ENCODE results near the gene SLC26A1.

Gene SLC26A1

GRCh38 chr4:996030-996996 lies 3.1 kb upstream of the SLC26A1 start:
- Histone ChIP-seq H3K9ac (ENCODE audit: low read length) (no peak overlapping the region), H3K4me1 (ENCODE audit: insufficient read depth, low read length, severe bottlenecking) (peaks cover 21% of the 10 kb centered on the region), H3F3A (ENCODE audit: insufficient read depth, low read length) (no peaks in the 10 kb centered on the region), H2AFZ (ENCODE audit: low read length) (no peak overlapping the region), H3K79me2 (ENCODE audit: insufficient read depth, low read length) (no peaks in the 10 kb centered on the region), H3K4me3 (ENCODE audit: low read depth, low read length, poor library complexity, severe bottlenecking) (no peak overlapping the region), H3K27ac (ENCODE audit: low read depth, low read length, poor library complexity, severe bottlenecking) (no peak overlapping the region), H3K9me3 (ENCODE audit: low read length) (no peaks in the 10 kb centered on the region), H3K36me3 (ENCODE audit: insufficient read depth, low read length) (no peaks in the 10 kb centered on the region), H3K9me2 (ENCODE audit: low read depth, low read length) (no peaks in the 10 kb centered on the region), H3K4me2 (ENCODE audit: low read length) (no peak overlapping the region), H3K27me3 (ENCODE audit: insufficient read depth, low read length) (no peaks in the 10 kb centered on the region), H4K20me1 (ENCODE audit: insufficient read depth, low read length) (no peaks in the 10 kb centered on the region)
- no peak for TF ChIP-seq CTCF (IDR thresholded peaks at IDR 0.05; ENCODE audit: low read length)
- TF ChIP-seq EZH2 (IDR thresholded peaks at IDR 0.05; ENCODE audit: borderline replicate concordance, low read length), result no peak

GRCh38 chr4:995311-996026 lies 2.3 kb upstream of the SLC26A1 start:
- Histone ChIP-seq H3K27me3 (ENCODE audit: insufficient read depth, low read length) (no peaks in the 10 kb centered on the region), H3K27ac (ENCODE audit: low read depth, low read length, poor library complexity, severe bottlenecking) (no peak overlapping the region), H3K9ac (ENCODE audit: low read length) (no peak overlapping the region), H4K20me1 (ENCODE audit: insufficient read depth, low read length) (no peaks in the 10 kb centered on the region), H3K36me3 (ENCODE audit: insufficient read depth, low read length) (no peaks in the 10 kb centered on the region), H2AFZ (ENCODE audit: low read length) (no peak overlapping the region), H3K4me2 (ENCODE audit: low read length) (no peak overlapping the region), H3K9me2 (ENCODE audit: low read depth, low read length) (no peaks in the 10 kb centered on the region), H3K4me1 (ENCODE audit: insufficient read depth, low read length, severe bottlenecking) (peaks cover 21% of the 10 kb centered on the region), H3F3A (ENCODE audit: insufficient read depth, low read length) (no peaks in the 10 kb centered on the region), H3K79me2 (ENCODE audit: insufficient read depth, low read length) (no peaks in the 10 kb centered on the region), H3K9me3 (ENCODE audit: low read length) (no peaks in the 10 kb centered on the region), H3K4me3 (ENCODE audit: low read depth, low read length, poor library complexity, severe bottlenecking) (no peak overlapping the region)
- no peak for TF ChIP-seq CTCF (IDR thresholded peaks at IDR 0.05; ENCODE audit: low read length)
- TF ChIP-seq EZH2 (IDR thresholded peaks at IDR 0.05; ENCODE audit: borderline replicate concordance, low read length), result no peak

GRCh38 chr4:992297-993110 lies 700 bp downstream of the SLC26A1 start:
- peak overlapping the region; percentile 68 for H3K4me2 ChIP-seq (ENCODE audit: low read length)
- peaks cover 27% of the 10 kb centered on the region for H3K4me1 ChIP-seq (ENCODE audit: insufficient read depth, low read length, severe bottlenecking)
- no peak overlapping the region for H2AFZ ChIP-seq (ENCODE audit: low read length)
- no peaks in the 10 kb centered on the region for H4K20me1 ChIP-seq (ENCODE audit: insufficient read depth, low read length)
- H3K9me2 ChIP-seq (ENCODE audit: low read depth, low read length), result no peaks in the 10 kb centered on the region
- H3K36me3 ChIP-seq (ENCODE audit: insufficient read depth, low read length), result no peaks in the 10 kb centered on the region
- peak overlapping the region; percentile 52 for H3K4me3 ChIP-seq (ENCODE audit: low read depth, low read length, poor library complexity, severe bottlenecking)
- TF ChIP-seq CTCF (IDR thresholded peaks at IDR 0.05; ENCODE audit: low read length), result no peak
- no peak for TF ChIP-seq EZH2 (IDR thresholded peaks at IDR 0.05; ENCODE audit: borderline replicate concordance, low read length)
- no peaks in the 10 kb centered on the region for H3K27me3 ChIP-seq (ENCODE audit: insufficient read depth, low read length)
- H3F3A ChIP-seq (ENCODE audit: insufficient read depth, low read length), result no peaks in the 10 kb centered on the region
- peak overlapping the region; percentile 56 for H3K9ac ChIP-seq (ENCODE audit: low read length)
- no peak overlapping the region for H3K27ac ChIP-seq (ENCODE audit: low read depth, low read length, poor library complexity, severe bottlenecking)
- H3K79me2 ChIP-seq (ENCODE audit: insufficient read depth, low read length), result no peaks in the 10 kb centered on the region
- H3K9me3 ChIP-seq (ENCODE audit: low read length), result no peaks in the 10 kb centered on the region
